Trophoblast cell (in vitro differentiated cells and primary cell): ENCODE data around the gene SOSTDC1.
"Not testable (repeated sequence)": the region's sequence is repeated elsewhere in the genome, so short reads cannot be mapped to it uniquely, and the experiment has no call there.

Experiments used
- DNase-seq, 2 donors: peaks; one replicate each; pipeline ENCODE4 v3.0.0-alpha.2; 2016
- H2AFZ ChIP-seq: 2 replicates; pipeline ENCODE4 v1.6.1; 2013; ENCODE audit warnings: low read length, moderate library complexity, mild to moderate bottlenecking; ENCODE audit not compliant: insufficient read depth, poor library complexity
- H2AK5ac ChIP-seq: 2 replicates; pipeline ENCODE4 v1.6.1; 2013; ENCODE audit warnings: mild to moderate bottlenecking, low read length
- H2BK120ac ChIP-seq: 2 replicates; pipeline ENCODE4 v1.6.1; 2013; ENCODE audit warnings: low read length, mild to moderate bottlenecking, moderate library complexity; ENCODE audit not compliant: insufficient read depth, poor library complexity
- H2BK12ac ChIP-seq: 2 replicates; pipeline ENCODE4 v1.6.1; 2013; ENCODE audit warnings: mild to moderate bottlenecking, low read length, moderate library complexity
- H2BK5ac ChIP-seq: 2 replicates; pipeline ENCODE4 v1.6.1; 2013; ENCODE audit warnings: low read length, low read depth, moderate library complexity, mild to moderate bottlenecking; ENCODE audit not compliant: poor library complexity
- H3K14ac ChIP-seq: 2 replicates; pipeline ENCODE4 v1.6.1; 2013; ENCODE audit warnings: mild to moderate bottlenecking, low read length
- H3K18ac ChIP-seq: 2 replicates; pipeline ENCODE4 v1.6.1; 2013; ENCODE audit warnings: mild to moderate bottlenecking, low read length
- H3K23ac ChIP-seq: 2 replicates; pipeline ENCODE4 v1.6.1; 2013; ENCODE audit warnings: low read length
- H3K27ac ChIP-seq: 2 replicates; pipeline ENCODE4 v1.5.1; 2013; ENCODE audit warnings: low read depth, mild to moderate bottlenecking, inconsistent platforms, low read length, moderate library complexity
- H3K27me3 ChIP-seq: 2 replicates; pipeline ENCODE4 v1.6.1; 2013; ENCODE audit warnings: inconsistent platforms, mild to moderate bottlenecking, low read length, moderate library complexity; ENCODE audit not compliant: insufficient read depth
- H3K36me3 ChIP-seq, 2 experiments: 1 replicate in 1 of 2; 2 replicates in 1 of 2; pipeline ENCODE4 v1.6.1; 2013; ENCODE audit warnings: low read length in 2 of 2, mild to moderate bottlenecking in 2 of 2, moderate library complexity in 1 of 2; ENCODE audit not compliant: insufficient read depth in 2 of 2, control insufficient read depth in 1 of 2
- H3K4ac ChIP-seq: 2 replicates; pipeline ENCODE4 v1.6.1; 2013; ENCODE audit warnings: low read depth, mild to moderate bottlenecking, low read length, moderate library complexity
- H3K4me1 ChIP-seq, 2 experiments: 1 replicate in 1 of 2; 2 replicates in 1 of 2; pipeline ENCODE4 v1.6.1; 2013; ENCODE audit warnings: low read length in 2 of 2, mild to moderate bottlenecking in 2 of 2, moderate library complexity in 1 of 2; ENCODE audit not compliant: insufficient read depth in 2 of 2, control insufficient read depth in 1 of 2
- H3K4me2 ChIP-seq: 2 replicates; pipeline ENCODE4 v1.6.1; 2013; ENCODE audit warnings: inconsistent platforms, mild to moderate bottlenecking, low read length, moderate library complexity
- H3K4me3 ChIP-seq: 2 replicates; pipeline ENCODE4 v1.5.1; 2013; ENCODE audit warnings: mild to moderate bottlenecking, low read depth, low read length, inconsistent platforms
- H3K79me1 ChIP-seq: one replicate; pipeline ENCODE4 v1.6.1; 2013; ENCODE audit warnings: low read length
- H3K79me2 ChIP-seq: 2 replicates; pipeline ENCODE4 v1.6.1; 2013; ENCODE audit warnings: low read length, mild to moderate bottlenecking; ENCODE audit not compliant: control insufficient read depth, insufficient read depth, poor library complexity
- H3K9ac ChIP-seq: 2 replicates; pipeline ENCODE4 v1.6.1; 2013; ENCODE audit warnings: mild to moderate bottlenecking, low read length
- H3K9me3 ChIP-seq: 2 replicates; pipeline ENCODE4 v1.6.1; 2013; ENCODE audit warnings: low read depth, mild to moderate bottlenecking, control low read depth, inconsistent platforms, low read length; ENCODE audit not compliant: insufficient read depth
- H4K12ac ChIP-seq: 2 replicates; pipeline ENCODE4 v1.6.1; 2013; ENCODE audit warnings: low read depth, mild to moderate bottlenecking, low read length, moderate library complexity
- H4K8ac ChIP-seq: 2 replicates; pipeline ENCODE4 v1.6.1; 2013; ENCODE audit warnings: low read depth, mild to moderate bottlenecking, low read length, moderate library complexity
- H4K91ac ChIP-seq: one replicate; pipeline ENCODE4 v1.6.1; 2013; ENCODE audit warnings: low read depth, mild to moderate bottlenecking, low read length, moderate library complexity
- WGBS: extraction: QIAGEN DNeasy Blood & Tissue Kit; methylation state at CpG from one replicate; pipeline ENCODE4 v1.1.7; 2013; ENCODE audit warnings: missing lambda C conversion rate; ENCODE audit not compliant: insufficient read length, insufficient coverage; ENCODE audit errors: extremely low coverage; 5-methylcytosine and 5-hydroxymethylcytosine counted together

The SOSTDC1 gene

GRCh38 chr7:16511314-16511713, 45.8 kb upstream of the SOSTDC1 start:
- Histone ChIP-seq H3K4ac (no peak overlapping the region), H4K12ac (no peak overlapping the region), H3K27me3 (no peaks in the 10 kb centered on the region), H3K79me2 (no peaks in the 10 kb centered on the region), H4K91ac (no peak overlapping the region), H3K18ac (no peak overlapping the region), H3K9me3 (no peaks in the 10 kb centered on the region), H3K9ac (no peak overlapping the region), H3K23ac (no peak overlapping the region), H2BK5ac (no peak overlapping the region), H2BK120ac (no peak overlapping the region), H2AK5ac (no peak overlapping the region), H3K4me2 (no peak overlapping the region), H3K4me1 (no peaks in the 10 kb centered on the region), H3K79me1 (no peaks in the 10 kb centered on the region), H4K8ac (no peak overlapping the region), H3K14ac (no peak overlapping the region), H3K27ac (no peak overlapping the region), H2AFZ (no peak overlapping the region), H2BK12ac (no peak overlapping the region), H3K4me3 (no peak overlapping the region), H3K36me3 (no peaks in the 10 kb centered on the region)
- no peak for DNase-seq
- no CpG with 5 or more reads among the region's 5 CpGs for WGBS

GRCh38 chr7:16509829-16510228, 44.3 kb upstream of the SOSTDC1 start:
- H3K79me1 ChIP-seq, result no peaks in the 10 kb centered on the region
- H4K12ac ChIP-seq, result no peak overlapping the region
- no peaks in the 10 kb centered on the region for H3K79me2 ChIP-seq
- H3K14ac ChIP-seq, result no peak overlapping the region
- H3K36me3 ChIP-seq, result no peaks in the 10 kb centered on the region
- H3K4me1 ChIP-seq, result no peaks in the 10 kb centered on the region
- H3K9me3 ChIP-seq, result no peaks in the 10 kb centered on the region
- no peak overlapping the region for H3K4me3 ChIP-seq
- no peak overlapping the region for H3K4me2 ChIP-seq
- H2BK12ac ChIP-seq, result no peak overlapping the region
- no peak overlapping the region for H3K4ac ChIP-seq
- no peak overlapping the region for H3K23ac ChIP-seq
- no peak overlapping the region for H3K9ac ChIP-seq
- H4K8ac ChIP-seq, result no peak overlapping the region
- no peak overlapping the region for H2BK120ac ChIP-seq
- H3K27me3 ChIP-seq, result no peaks in the 10 kb centered on the region
- H2AFZ ChIP-seq, result no peak overlapping the region
- no peak overlapping the region for H2AK5ac ChIP-seq
- H3K27ac ChIP-seq, result no peak overlapping the region
- H3K18ac ChIP-seq, result no peak overlapping the region
- H4K91ac ChIP-seq, result no peak overlapping the region
- no peak for DNase-seq
- H2BK5ac ChIP-seq, result no peak overlapping the region

GRCh38 chr7:16506422-16506821, 40.9 kb upstream of the SOSTDC1 start:
- H4K8ac ChIP-seq, H4K91ac ChIP-seq, H2BK12ac ChIP-seq, H3K23ac ChIP-seq, H3K9me3 ChIP-seq, H3K9ac ChIP-seq, H3K4ac ChIP-seq, H3K4me3 ChIP-seq, H3K36me3 ChIP-seq, H3K27ac ChIP-seq, H4K12ac ChIP-seq, H3K27me3 ChIP-seq, H2AFZ ChIP-seq, H3K79me2 ChIP-seq, H3K14ac ChIP-seq, H3K4me2 ChIP-seq, H2BK5ac ChIP-seq, DNase-seq, H3K4me1 ChIP-seq, H2BK120ac ChIP-seq, H2AK5ac ChIP-seq, H3K79me1 ChIP-seq, H3K18ac ChIP-seq: not testable (repeated sequence)
- WGBS, result no CpG with 5 or more reads among the region's 5 CpGs

- Histone ChIP-seq H3K4me3 (no peak overlapping the region), H3K79me1 (no peaks in the 10 kb centered on the region), H4K91ac (no peak overlapping the region), H3K27ac (no peak overlapping the region), H3K36me3 (no peaks in the 10 kb centered on the region), H2BK12ac (no peak overlapping the region), H3K4me1 (no peaks in the 10 kb centered on the region), H3K18ac (no peak overlapping the region), H2BK120ac (no peak overlapping the region), H3K4ac (no peak overlapping the region), H3K9me3 (peaks cover 5% of the 10 kb centered on the region), H2AFZ (no peak overlapping the region), H3K79me2 (no peaks in the 10 kb centered on the region), H4K12ac (no peak overlapping the region), H3K9ac (no peak overlapping the region), H2AK5ac (no peak overlapping the region), H3K27me3 (no peaks in the 10 kb centered on the region), H3K14ac (no peak overlapping the region), H3K23ac (no peak overlapping the region), H2BK5ac (no peak overlapping the region), H3K4me2 (no peak overlapping the region), H4K8ac (no peak overlapping the region)
- no CpG with 5 or more reads among the region's 6 CpGs for WGBS
- no peak for DNase-seq
Observed at GRCh38 chr7:16504019-16504418, 38.5 kb upstream of the SOSTDC1 start.
